Activated T-cell treated with anti-CD3 and anti-CD28 coated beads for 4 hours (primary cell): ENCODE data around the gene TAGLN2.

Experiments
- DNase-seq: peaks from one replicate; pipeline ENCODE4 v3.0.0-alpha.2; 2020

TAGLN2 gene

GRCh38 chr1:159947942-159948341 lies 22.6 kb upstream of the TAGLN2 start:
- no peak for DNase-seq

GRCh38 chr1:159946242-159947187 lies 21.2 kb upstream of the TAGLN2 start:
- no peak for DNase-seq

GRCh38 chr1:159945483-159946241 lies 20.4 kb upstream of the TAGLN2 start, which contains the start of gene IGSF9:
TSS of gene IGSF9 (minus strand) at chr1:159945613. CDS start at chr1:159943454, 2,159 bp downstream.
- peak; percentile 56 for DNase-seq

- DNase-seq, result no peak
These were observed 19.5 kb upstream of the TAGLN2 start for GRCh38 chr1:159944623-159945455.

- no peak for DNase-seq
These were observed 18.8 kb upstream of the TAGLN2 start for GRCh38 chr1:159943908-159944622.

GRCh38 chr1:159943278-159943640 lies 18.0 kb upstream of the TAGLN2 start:
- no peak for DNase-seq

- DNase-seq, result no peak
These were observed 17.4 kb upstream of the TAGLN2 start for GRCh38 chr1:159942632-159943277.

GRCh38 chr1:159941591-159942560 lies 16.6 kb upstream of the TAGLN2 start:
- no peak for DNase-seq

GRCh38 chr1:159941141-159941540 lies 15.8 kb upstream of the TAGLN2 start:
- DNase-seq, result no peak

- no peak for DNase-seq
These were observed 14.8 kb upstream of the TAGLN2 start for GRCh38 chr1:159940006-159940620.

- no peak for DNase-seq
These were observed 14.3 kb upstream of the TAGLN2 start for GRCh38 chr1:159939678-159940002.

GRCh38 chr1:159938905-159939677 lies 13.8 kb upstream of the TAGLN2 start:
- DNase-seq, result no peak

- DNase-seq, result no peak
These were observed 13.0 kb upstream of the TAGLN2 start for GRCh38 chr1:159938211-159938852.

- DNase-seq, result no peak
These were observed 11.9 kb upstream of the TAGLN2 start for GRCh38 chr1:159937054-159937750.

- peak; percentile 80 for DNase-seq
These were observed 11.1 kb upstream of the TAGLN2 start for GRCh38 chr1:159936273-159936904.

GRCh38 chr1:159935719-159936272 lies 10.5 kb upstream of the TAGLN2 start:
- DNase-seq, result no peak

- DNase-seq, result no peak
These were observed 10.0 kb upstream of the TAGLN2 start for GRCh38 chr1:159935305-159935704.
